NCI-H2196 treated with DMSO at 0.1 percent for 48 hours (cell line): ENCODE results near the gene PROSER2.

Experiments used
- DNase-seq: peaks from one replicate; lab custom pipeline; 2025; ENCODE audit not compliant: unreplicated experiment; lab: John Stamatoyannopoulos, UW

PROSER2 gene, protein sequence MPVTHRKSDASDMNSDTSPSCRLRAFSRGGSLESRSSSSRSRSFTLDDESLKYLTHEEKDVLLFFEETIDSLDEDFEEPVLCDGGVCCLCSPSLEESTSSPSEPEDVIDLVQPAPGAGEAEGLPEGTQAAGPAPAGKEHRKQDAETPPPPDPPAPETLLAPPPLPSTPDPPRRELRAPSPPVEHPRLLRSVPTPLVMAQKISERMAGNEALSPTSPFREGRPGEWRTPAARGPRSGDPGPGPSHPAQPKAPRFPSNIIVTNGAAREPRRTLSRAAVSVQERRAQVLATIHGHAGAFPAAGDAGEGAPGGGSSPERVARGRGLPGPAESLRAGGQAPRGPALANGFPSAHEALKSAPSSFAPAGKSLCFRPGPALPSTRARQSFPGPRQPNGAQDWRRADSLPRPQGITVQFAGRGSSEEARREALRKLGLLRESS

GRCh38 chr10:11823122-11823988, at the start of gene PROSER2:
Gene PROSER2, plus strand, starts transcription at chr10:11823356. Its CDS starts 28,722 bp downstream, at chr10:11852078.
- no peak for DNase-seq

GRCh38 chr10:11773761-11774441, 49.3 kb upstream of the PROSER2 start:
- no peak for DNase-seq

DNA sequence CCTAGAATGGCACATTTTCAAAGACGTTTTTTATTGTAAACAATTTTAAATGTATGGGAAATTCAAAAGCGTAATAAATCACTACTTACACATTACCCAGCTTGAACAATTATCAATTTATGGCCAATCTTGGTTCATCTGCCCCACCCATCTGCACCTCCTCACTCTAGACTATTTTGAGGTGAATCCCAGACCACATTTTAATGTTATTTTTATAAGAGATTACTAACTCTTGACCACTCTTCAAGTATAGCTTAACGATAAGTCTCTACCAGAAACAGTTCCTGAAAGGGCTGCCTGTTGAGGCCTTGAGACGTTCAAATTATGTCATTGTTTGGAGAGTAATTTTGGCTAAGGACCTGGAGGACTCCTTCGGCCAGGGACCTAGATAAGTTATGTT, 47.7 kb upstream of the PROSER2 start:
- no peak for DNase-seq

- DNase-seq: no peak
Observed at GRCh38 chr10:11776080-11776479, 47.1 kb upstream of the PROSER2 start.

DNA sequence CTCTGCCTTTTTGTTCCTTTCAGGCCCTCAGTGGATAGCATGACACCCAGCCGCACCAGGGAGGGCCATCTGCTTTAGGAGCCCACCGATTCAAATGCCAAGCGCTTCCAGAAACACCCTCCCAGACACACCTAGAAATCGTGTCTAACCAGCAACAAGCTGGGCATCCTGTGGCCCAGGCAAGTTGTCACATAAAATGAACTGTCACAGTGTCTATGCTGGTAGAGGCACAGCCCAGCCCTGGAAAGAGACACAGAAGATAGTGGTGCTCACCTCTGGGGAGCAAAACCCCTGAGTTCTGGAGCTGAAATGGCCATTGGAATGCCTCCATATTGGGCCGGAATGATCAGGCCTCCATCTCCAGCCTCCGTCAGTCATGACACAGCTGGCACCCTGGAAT, 42.0 kb upstream of the PROSER2 start:
- DNase-seq: no peak

DNA sequence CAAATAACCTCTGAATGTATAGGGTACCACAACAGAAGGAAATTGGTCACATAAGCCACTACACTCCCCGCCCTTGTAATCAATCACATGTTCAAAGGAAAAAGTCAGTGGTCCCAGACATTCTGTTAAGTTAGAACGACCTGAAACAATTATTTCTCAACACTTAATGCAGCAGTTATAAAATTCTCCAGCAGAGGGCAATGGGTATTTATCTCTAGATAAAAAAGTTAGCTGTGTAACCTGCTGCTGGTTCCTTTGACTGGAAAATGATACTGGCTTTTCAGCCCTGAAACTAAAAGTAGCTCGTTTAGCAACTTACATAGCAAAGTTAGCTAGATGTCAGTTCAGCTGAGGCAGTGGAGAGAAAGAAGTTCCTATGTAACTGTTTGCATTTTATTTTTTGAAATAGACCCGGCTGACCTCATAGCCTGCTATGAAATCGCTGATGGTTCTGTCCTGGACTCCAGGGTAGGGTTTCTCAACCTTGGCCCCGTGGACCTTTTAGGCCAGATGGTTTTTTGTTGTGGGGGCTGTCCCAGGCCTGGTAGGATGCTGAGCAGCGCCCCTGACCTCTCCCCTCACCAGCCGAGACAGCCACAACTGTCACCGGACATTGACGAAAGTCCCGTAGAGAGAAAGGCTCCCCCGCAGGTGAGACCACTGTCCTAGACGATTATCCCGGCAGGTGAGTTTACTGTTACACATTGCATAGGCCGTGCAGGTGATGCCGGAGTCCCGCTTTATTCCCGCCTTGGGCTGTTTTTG, 40.2 kb upstream of the PROSER2 start:
- no peak for DNase-seq

DNA sequence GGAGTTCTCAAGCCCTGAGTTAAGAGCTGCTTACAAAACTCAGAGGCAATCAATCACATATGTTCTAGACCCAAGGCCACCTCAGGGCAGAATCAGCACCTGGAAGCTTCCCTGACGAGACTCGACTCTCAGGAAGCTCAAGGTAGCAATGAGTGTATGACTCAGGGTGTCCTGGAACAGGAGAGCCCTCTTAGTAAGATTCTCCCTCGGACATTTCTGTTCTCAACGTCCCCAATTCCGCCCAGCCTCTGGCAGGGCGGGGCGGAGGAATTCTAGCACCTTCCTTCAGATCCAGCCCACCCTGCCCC, 39.6 kb upstream of the PROSER2 start:
- DNase-seq: no peak

- DNase-seq: no peak
Observed at GRCh38 chr10:11787374-11787773, 35.8 kb upstream of the PROSER2 start.

GRCh38 chr10:11787846-11788245, 35.3 kb upstream of the PROSER2 start:
- DNase-seq: no peak

- no peak for DNase-seq
Observed at GRCh38 chr10:11789306-11789705, 33.9 kb upstream of the PROSER2 start.

DNA sequence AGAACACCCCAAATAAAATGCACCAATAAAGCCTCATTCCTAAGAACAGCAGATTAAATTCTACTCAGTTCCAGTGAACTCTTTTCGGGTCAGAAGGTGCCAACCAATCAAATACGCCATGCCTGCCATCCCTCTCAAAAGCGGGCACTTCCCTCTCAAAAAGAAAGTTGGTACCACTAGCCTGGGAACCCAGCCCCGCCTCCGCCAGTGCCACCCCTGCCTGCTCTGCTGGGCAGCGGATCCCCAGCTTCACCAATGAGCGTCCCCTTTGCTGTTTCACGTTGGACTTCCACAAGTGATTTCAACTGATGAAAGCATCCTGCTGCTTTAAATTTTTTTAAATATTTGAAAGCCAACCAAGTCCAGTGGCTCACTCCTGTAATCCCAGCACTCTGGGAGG, 33.2 kb upstream of the PROSER2 start:
- no peak for DNase-seq

DNA sequence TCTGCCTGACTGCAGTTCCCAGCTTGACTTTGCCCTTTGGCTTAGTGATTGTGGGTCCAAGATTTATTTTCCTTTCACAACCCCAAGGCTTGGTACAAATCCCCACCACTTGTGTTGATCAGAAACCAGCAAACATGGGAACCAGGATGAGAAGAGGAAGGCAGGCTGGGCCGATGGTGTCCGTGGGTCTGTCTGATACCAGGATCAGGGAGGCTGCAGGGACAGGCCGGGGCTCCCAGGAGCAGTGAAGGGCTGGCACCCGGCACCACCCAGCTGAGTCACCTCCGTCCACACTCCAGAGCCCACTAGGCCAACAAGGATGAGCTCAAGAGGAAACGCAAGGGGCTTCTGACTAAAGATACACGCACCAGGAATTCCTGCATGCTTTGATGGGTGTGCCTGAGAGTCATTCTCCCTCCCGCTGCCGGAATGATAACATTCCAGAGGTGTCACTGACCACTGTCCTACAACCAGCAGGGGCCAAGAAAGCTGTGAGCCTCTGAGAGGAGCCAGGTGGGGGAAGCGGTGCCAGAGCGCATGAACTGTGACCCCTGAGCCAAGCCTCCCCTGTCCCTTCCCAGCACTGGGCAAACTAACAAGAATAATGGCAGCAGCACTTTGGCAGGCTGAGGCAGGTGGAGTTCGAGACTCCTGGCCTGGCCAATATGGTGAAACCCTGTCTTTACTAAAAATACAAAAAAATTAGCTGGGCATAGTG, 29.2 kb upstream of the PROSER2 start:
- DNase-seq: no peak

- DNase-seq: no peak
Observed at GRCh38 chr10:11794566-11794965, 28.6 kb upstream of the PROSER2 start.

DNA sequence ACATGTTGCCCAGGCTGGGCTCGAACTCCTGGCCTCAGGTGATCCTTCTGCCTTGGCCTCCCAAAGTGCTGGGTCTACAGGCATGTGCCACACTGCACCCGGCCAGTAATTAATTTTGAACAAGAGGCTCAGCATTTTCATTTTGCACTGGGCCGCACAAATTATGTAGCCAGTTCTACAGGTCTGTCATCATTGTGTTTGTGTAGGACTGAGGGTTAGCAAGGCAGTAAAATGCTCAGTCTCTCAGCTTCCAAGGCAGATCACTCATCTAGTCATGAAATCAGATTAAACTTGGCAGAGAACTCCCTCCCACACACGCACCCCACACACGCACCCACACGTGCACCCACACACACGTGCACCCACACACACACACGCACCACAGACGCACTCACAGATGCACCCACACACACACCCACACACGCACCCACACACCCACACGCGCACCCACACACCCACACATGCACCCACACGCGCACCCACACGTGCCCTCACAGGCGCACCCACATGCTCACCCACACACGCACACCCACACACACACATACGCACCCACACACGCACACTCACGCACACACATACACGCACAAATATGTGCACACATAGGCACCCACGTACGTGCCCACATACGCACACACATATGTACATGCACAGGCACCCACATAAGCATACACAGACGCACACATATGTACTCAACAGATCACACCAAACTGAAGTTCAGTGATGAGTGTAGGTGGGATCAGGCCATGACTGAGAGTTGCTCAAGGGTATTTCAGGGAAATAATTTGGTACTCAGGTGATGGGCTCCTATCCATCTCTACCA, 27.8 kb upstream of the PROSER2 start:
- DNase-seq: no peak

GRCh38 chr10:11796474-11796873, 26.7 kb upstream of the PROSER2 start:
- no peak for DNase-seq

- DNase-seq: no peak
Observed at GRCh38 chr10:11797281-11797680, 25.9 kb upstream of the PROSER2 start.

- no peak for DNase-seq
Observed at GRCh38 chr10:11797847-11798633, 25.1 kb upstream of the PROSER2 start.

DNA sequence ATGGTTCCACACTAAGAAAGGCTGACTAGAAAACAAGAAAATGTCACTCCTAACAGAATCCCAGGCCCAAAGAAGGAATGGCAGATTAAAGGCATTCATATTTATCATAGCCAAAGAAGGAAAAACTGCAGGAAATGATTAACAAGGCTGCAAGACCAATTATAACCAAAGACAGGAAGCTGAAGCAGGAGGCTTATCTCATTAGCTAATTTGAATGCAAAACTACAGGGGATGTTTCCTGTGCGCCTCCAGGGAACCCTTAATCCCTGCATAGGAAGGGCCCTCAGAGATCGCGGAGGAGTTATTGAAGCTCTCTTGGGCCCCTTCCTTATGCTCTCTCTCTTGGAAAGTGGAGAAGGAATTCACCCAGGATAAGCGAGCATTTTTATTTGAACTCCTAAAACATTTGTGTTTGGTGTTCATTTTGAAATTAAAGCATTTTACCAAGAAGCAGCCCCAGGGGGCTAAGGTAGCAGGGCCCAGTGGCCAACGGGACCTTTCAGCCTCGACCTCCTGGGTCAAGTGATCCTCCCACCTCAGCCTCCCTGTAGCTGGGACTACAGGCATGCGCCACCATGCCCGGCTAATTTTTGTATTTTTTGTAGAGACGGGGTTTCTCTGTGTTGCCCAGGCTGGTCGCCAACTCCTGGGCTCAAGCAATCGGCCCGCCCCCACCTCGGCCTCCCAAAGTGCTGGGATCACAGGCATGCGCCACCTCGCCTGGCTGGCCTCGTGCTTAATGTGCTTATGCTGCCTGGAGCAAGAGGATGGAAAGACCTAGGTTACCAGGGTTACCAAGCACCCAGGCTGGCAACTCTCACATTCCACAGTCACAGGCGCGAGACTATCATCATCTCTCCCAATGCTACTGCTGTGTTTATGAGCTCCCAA, 24.1 kb upstream of the PROSER2 start:
- DNase-seq: no peak
